Activated effector memory CD4-positive, alpha-beta T cell treated with Interleukin-2 at 50 U/mL for 16 hours (primary cell): ENCODE measurements around the gene CCDC7.
"Not testable (repeated sequence)": the region's sequence is repeated elsewhere in the genome, so short reads cannot be mapped to it uniquely, and the experiment has no call there.

Experiments
- DNase-seq: peaks from one replicate; pipeline ENCODE4 v3.0.0-alpha.2; 2020

CCDC7 gene

GRCh38 chr10:32738958-32739357 is 293.0 kb downstream of the CCDC7 start:
- DNase-seq, result no peak

- no peak for DNase-seq
Measured at GRCh38 chr10:32744321-32744720, 298.4 kb downstream of the CCDC7 start.

- no peak for DNase-seq
Measured at GRCh38 chr10:32746869-32747268, 300.9 kb downstream of the CCDC7 start.

GRCh38 chr10:32751582-32751981 is 305.6 kb downstream of the CCDC7 start:
- DNase-seq, result no peak

GRCh38 chr10:32754900-32755299 is 309.0 kb downstream of the CCDC7 start:
- DNase-seq, result not testable (repeated sequence)

GRCh38 chr10:32771217-32771616 is 325.3 kb downstream of the CCDC7 start:
- DNase-seq, result no peak

- DNase-seq, result no peak
Measured at GRCh38 chr10:32773105-32773504, 327.2 kb downstream of the CCDC7 start.

- no peak for DNase-seq
Measured at GRCh38 chr10:32786968-32787367, 341.0 kb downstream of the CCDC7 start.

- DNase-seq, result no peak
Measured at GRCh38 chr10:32787690-32788284, 341.8 kb downstream of the CCDC7 start.

- no peak for DNase-seq
Measured at GRCh38 chr10:32788359-32788758, 342.4 kb downstream of the CCDC7 start.

GRCh38 chr10:32790483-32790882 is 344.5 kb downstream of the CCDC7 start:
- no peak for DNase-seq

- no peak for DNase-seq
Measured at GRCh38 chr10:32793033-32793432, 347.1 kb downstream of the CCDC7 start.

GRCh38 chr10:32795598-32796183 is 349.8 kb downstream of the CCDC7 start:
- DNase-seq, result no peak

GRCh38 chr10:32797393-32797792 is 351.5 kb downstream of the CCDC7 start:
- DNase-seq, result not testable (repeated sequence)

GRCh38 chr10:32846974-32847373 is 401.0 kb downstream of the CCDC7 start:
- DNase-seq, result no peak

GRCh38 chr10:32851301-32851700 is 405.4 kb downstream of the CCDC7 start:
- DNase-seq, result no peak

GRCh38 chr10:32854435-32854834 is 408.5 kb downstream of the CCDC7 start:
- no peak for DNase-seq

GRCh38 chr10:32865170-32865569 is 419.2 kb downstream of the CCDC7 start:
- DNase-seq, result no peak

- no peak for DNase-seq
Measured at GRCh38 chr10:32877915-32878314, 432.0 kb downstream of the CCDC7 start.

GRCh38 chr10:32878646-32879045 is 432.7 kb downstream of the CCDC7 start:
- no peak for DNase-seq

- no peak for DNase-seq
Measured at GRCh38 chr10:32882076-32882475, 436.1 kb downstream of the CCDC7 start.

- DNase-seq, result no peak
Measured at GRCh38 chr10:32887481-32887880, 441.5 kb downstream of the CCDC7 start.

GRCh38 chr10:32888161-32888927 is 442.4 kb downstream of the CCDC7 start:
- DNase-seq, result no peak

GRCh38 chr10:32889631-32890212 is 443.8 kb downstream of the CCDC7 start:
- DNase-seq, result no peak
